Measurements from ENCODE around the gene CCDC59.

CCDC59 gene

DNA sequence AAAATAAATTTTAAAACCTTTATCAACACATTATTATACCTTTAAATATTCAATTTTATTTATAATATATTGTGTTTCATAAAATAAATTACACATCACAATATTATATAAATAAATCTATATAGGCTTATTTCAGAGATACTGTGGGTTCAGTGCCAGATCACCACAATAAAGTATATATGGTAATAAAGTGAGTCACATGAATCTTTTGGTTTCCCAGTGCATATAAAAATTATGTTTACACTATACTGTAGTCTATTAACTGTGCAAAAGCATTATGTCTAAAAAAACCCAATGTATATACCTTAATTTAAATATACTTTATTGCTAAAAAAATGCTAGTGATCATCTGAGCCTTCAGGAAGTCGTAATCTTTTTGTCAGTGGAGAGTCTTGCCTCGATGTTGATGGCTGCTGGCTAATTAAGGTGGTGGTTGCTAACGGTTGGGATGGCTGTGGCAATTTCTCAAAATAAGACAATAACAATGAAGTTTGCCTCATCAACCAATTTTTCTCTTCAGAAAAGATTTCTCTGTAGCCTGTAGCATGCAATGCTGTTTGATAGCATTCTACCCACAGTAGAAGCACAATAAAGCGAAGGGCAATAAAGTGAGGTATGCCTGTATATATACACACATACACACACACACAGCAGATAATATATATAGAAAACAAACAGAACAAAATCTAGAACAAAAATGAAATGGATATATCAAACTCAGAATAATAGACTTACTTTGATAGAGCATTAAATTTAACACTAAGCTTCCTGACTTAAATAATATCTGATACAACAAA, 32.4 kb downstream of the CCDC59 start:
- Histone ChIP-seq H3K4me1 (ENCODE audit: control insufficient read depth in 2 of 2, insufficient read depth in 2 of 2, low read length in 2 of 2) (peaks cover 4% of the 10 kb centered on the region in 2 donors), H3K9ac (ENCODE audit: low read depth in 1 of 2, low read length in 2 of 2) (no peak overlapping the region), H3K4me3 (ENCODE audit: low read length in 2 of 2) (no peak overlapping the region), H3K27ac (ENCODE audit: low read depth in 2 of 2, low read length in 2 of 2) (no peak overlapping the region), H3K27me3 (ENCODE audit: control insufficient read depth in 2 of 2, insufficient read depth in 2 of 2, low read length in 2 of 2) (no peaks in the 10 kb centered on the region), H3K9me3 (ENCODE audit: control insufficient read depth in 2 of 2, low read length in 2 of 2) (no peaks in the 10 kb centered on the region), H3K36me3 (ENCODE audit: control insufficient read depth in 2 of 2, insufficient read depth in 2 of 2, low read length in 2 of 2) (no peaks in the 10 kb centered on the region)

DNA sequence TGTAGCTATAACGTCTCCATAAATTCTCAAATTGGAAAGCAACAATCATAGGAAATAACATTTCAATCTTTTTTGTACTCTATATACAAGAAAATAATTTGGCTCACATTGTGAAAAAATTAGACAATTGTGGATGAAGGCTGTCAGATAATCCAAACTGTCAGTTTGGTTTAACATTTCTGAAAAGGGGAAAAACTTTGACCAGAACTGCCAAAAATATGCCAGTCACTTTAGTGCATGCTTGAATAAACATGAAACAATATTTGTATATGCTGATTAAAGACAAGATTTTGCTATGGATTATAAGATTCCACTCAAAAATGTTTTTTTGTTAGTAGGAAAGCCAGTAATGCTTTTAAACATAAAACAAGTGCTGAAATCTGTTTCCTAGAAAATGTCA, 38.9 kb downstream of the CCDC59 start:
- H3K36me3 ChIP-seq (ENCODE audit: control insufficient read depth in 2 of 2, insufficient read depth in 2 of 2, low read length in 2 of 2): no peaks in the 10 kb centered on the region
- no peaks in the 10 kb centered on the region for H3K27me3 ChIP-seq (ENCODE audit: control insufficient read depth in 2 of 2, insufficient read depth in 2 of 2, low read length in 2 of 2)
- no peak overlapping the region for H3K27ac ChIP-seq (ENCODE audit: low read depth in 2 of 2, low read length in 2 of 2)
- H3K9me3 ChIP-seq (ENCODE audit: control insufficient read depth in 2 of 2, low read length in 2 of 2): no peaks in the 10 kb centered on the region
- no peak overlapping the region for H3K9ac ChIP-seq (ENCODE audit: low read depth in 1 of 2, low read length in 2 of 2)
- no peaks in the 10 kb centered on the region for H3K4me1 ChIP-seq (ENCODE audit: control insufficient read depth in 2 of 2, insufficient read depth in 2 of 2, low read length in 2 of 2)
- no peak overlapping the region for H3K4me3 ChIP-seq (ENCODE audit: low read length in 2 of 2)

DNA sequence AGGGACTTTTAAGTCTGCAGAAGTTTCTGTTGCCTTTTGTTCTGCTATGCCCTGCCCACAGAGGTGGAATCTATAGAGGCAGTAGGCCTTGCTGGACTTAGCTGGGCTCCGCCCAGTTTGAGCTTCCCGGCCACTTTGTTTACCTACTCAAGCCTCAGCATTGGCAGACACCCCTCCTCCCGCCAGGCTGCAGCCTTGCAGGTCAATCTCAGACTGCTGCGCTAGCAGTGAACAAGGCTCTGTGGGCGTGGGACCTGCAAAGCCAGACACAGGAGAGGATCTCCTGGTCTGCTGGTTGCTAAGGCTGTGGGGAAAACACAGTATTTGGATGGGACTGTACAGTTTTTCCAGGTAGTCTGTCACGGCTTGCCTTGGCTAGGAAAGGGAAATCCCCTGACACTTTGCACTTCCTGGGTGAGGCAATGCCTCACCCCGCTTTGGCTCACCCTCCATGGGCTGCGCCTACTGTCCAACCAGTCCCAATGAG, 43.7 kb downstream of the CCDC59 start:
- H3K9ac ChIP-seq (ENCODE audit: low read depth in 1 of 2, low read length in 2 of 2): no peak overlapping the region
- peak overlapping the region; percentile 41 to 58 for H3K4me3 ChIP-seq (ENCODE audit: low read length in 2 of 2)
- no peak overlapping the region for H3K27ac ChIP-seq (ENCODE audit: low read depth in 2 of 2, low read length in 2 of 2)

More for the DNA sequence above, 43.7 kb downstream of the CCDC59 start:
- no peaks in the 10 kb centered on the region for H3K9me3 ChIP-seq (ENCODE audit: control insufficient read depth in 2 of 2, low read length in 2 of 2)
- H3K4me1 ChIP-seq (ENCODE audit: control insufficient read depth in 2 of 2, insufficient read depth in 2 of 2, low read length in 2 of 2): no peaks in the 10 kb centered on the region
- no peaks in the 10 kb centered on the region for H3K36me3 ChIP-seq (ENCODE audit: control insufficient read depth in 2 of 2, insufficient read depth in 2 of 2, low read length in 2 of 2)
- no peaks in the 10 kb centered on the region for H3K27me3 ChIP-seq (ENCODE audit: control insufficient read depth in 2 of 2, insufficient read depth in 2 of 2, low read length in 2 of 2)
